NCI-H524 (cell line): ENCODE measurements around the gene ADAMTS20.

Source experiments
- DNase-seq, 2 experiments: peaks; one replicate each; lab custom pipeline; 2025; lab: John Stamatoyannopoulos, UW

Gene ADAMTS20

DNA sequence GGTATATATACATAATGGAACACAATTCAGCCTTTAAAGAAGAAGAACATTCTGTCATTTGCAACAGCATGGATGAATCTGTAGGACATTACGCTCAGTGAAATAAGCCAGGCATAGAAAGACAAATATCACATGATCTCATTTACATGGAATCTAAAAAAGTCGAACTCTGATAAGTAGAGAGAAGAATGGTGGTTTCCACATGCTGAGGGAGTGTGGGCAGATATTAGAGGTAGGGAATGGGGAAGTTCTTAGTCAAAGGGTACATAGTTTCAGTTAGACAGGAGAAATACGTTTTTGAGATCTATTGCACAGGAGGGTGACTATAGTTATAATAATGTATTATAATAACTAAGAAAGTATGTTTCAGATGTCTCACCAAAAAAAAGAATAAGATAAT, 71.4 kb downstream of the ADAMTS20 start:
- DNase-seq, result no peak

DNA sequence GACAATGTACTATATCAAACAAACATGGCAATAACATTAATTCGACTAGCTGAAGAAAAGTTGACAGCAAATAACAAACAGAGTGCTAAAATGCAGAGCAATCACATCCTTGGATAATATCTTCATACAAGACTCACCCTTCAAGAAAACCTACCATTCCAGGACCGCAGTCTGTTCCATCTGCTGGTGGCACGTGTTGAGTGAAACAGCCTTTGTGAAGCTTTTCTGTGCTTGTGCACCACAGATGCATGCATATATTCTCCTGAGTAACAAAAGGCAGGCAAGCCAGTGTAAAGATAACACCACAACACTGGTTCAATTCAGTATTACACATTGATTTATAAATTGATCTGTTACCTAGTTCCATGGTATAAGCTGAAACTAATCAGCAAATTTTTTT, 89.3 kb downstream of the ADAMTS20 start:
- no peak for DNase-seq

DNA sequence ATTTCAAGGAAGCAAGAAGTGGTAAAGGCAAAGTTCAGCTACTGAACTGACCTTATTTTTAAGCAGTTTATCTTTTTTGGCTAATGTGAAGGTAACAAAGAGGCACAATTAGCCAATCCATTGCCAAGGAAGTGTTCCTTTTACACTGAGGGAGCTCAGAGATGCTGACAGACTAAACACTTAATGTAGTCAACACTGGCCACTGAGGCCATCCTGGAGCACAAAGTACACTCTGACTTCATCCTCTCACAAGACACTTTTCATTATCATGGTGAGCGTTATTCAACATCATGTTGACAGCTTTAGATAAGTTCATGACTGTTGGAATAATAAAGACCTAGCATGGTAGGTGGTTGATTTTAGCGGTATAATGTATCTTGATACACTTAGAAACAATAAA, 89.9 kb downstream of the ADAMTS20 start:
- no peak for DNase-seq

DNA sequence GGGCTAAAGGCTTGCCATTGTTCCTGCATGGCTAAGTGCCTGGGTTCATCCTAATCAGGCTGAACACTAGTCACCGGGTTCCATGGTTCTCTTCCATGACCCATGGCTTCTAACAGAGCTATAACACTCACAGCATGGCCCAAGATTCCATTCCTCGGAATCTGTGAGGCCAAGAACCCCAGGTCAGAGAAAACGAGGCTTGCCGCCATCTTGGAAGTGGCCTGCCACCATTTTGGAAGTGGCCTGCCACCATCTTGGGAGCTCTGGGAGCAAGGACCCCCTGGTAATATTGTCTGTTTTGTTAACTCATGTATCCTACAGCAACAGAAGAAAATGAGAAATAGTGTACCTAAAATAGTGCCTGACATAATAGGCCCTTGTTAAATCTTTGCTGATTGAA, 92.7 kb downstream of the ADAMTS20 start:
- no peak for DNase-seq

DNA sequence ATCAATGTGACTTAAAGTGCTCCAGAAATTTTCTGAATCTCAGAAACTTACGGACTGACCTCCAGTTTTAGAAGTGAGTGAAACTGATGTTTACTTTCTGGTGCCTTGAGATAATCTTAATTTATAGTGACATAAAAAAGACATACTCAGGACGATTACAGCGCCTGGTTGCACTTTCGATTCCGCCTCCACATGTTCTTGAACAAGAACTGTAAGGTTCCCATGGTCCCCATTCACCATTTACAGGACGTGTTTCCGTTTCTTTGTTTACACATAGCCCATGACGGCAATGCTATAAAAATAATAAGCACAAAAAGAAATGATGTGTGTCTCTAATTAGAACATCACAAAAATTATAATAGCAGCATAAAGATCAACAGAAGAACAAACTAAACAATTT, 98.2 kb downstream of the ADAMTS20 start:
- no peak for DNase-seq

DNA sequence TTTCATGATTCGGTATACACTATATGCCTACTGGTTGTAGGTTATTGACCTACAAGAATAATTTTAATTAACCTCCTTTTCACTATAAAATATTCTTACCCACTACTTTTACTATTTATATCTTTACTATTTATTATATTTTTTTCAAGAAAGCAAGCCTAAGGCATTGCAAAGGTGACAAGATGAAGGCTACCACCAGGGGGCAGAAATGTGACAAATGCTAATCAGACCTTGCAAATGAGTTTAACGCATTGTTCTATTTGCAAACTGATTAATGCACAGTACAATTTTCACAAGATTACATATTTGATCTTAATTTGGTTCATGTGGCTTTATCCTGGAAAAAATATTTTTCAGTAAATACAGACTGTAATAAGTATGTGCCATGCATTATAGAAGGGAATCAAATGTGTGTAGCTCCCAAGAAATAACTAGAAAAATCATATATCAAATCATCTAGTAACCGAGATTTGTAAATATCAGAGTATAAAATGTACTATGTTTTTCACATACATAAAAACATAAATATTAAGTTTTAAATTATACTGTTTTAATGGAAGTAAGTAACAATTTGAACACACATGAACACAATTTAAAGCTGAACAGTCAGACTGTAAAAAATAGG, 107.0 kb downstream of the ADAMTS20 start:
- DNase-seq, result peak in 1 of 2 experiments; percentile 46

DNA sequence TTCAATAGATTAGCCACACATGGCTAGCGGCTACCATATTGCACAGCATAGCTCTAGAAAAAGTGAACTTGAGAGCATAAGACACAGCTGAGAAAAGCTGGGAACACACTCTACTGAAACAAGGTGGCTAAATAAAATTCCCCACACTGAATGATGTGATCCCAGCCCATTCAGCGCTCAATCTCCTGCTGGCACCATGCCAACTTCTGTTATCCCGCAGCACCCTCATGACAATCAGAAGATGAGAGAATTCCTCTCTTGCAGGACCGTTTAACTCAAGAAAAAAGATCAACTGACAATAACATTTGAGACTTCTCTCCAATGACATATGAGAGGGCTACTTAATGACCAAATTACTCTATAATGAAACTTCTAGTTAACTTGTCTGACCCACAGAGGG, 115.4 kb downstream of the ADAMTS20 start:
- DNase-seq, result peak in 1 of 2 experiments; percentile 4

DNA sequence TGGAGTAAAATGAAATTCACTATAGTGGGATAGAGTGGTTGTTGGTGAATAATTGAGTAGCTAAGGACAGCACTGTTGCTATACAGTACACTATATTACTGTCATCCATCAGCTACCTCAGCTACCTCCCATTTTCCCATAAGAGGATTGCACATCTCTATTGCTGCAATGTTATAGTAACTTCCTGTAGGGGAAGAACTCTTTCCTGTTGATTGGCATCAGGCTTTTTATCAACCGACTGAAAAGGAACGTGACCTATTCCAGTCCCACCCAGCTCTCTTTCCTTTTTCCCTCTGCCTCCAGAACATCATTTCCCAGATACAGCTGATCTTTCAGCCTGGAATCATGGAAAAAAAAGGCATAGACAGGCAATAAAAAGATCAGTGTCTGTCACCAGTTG, 117.4 kb downstream of the ADAMTS20 start:
- DNase-seq, result no peak

DNA sequence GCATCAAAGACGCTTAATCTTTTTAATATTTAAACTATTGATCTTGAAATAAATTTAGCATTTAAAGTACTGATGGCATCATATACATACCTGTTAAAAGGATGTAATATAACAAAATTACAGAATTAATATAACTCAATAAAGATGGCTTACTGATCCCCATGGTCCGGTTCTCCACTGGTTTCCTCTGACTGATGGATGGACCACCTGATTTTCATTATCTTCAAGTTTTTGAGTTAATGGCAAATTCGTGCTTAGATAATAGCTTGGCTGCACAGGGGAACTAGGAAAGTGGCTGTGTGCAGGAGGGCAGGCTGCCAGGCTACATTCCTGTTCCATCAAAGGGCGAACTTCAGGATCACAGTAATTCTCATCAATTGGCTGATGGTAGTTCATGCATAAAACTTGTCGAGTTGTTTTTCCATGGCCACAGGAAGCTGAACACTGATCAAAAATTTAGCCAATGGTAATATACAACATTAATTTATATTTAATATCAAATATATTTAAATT, 123.9 kb downstream of the ADAMTS20 start:
- DNase-seq, result no peak

DNA sequence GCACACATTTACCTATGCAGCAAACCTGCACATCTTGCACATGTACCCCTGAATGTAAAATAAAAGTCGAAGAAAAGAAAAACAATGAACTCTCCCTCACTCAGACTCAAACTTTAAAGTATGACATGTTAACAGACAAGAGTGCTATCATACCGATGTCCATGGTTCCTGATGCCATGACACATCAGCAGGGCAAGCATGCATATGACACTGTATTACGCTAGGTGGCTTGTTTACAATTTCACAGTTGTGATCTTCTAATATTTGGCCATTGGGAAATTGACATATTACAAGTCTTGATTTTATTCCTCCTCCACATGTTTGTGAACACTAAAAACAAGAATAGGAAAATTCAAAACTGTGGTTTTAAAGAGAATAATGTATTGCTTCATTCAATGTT, 126.6 kb downstream of the ADAMTS20 start:
- DNase-seq, result no peak

DNA sequence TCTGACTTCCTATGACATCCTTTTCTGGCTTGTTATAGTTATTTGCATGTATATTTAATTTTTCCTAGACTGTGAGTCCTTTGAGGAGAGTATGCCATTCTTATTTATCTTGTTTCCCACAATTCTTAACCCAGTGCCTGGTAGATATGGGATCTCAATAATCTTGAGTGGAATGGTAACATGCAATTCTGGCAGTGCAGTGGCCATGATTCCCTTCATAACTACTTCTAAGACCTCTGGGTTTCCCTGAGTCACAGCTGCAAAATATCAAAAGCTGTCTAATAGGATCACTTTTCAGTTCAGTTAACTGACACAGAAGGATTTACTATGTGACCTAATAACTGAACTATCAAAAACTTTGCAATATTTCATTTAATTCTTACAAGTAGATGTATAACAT, 135.0 kb downstream of the ADAMTS20 start:
- no peak for DNase-seq

DNA sequence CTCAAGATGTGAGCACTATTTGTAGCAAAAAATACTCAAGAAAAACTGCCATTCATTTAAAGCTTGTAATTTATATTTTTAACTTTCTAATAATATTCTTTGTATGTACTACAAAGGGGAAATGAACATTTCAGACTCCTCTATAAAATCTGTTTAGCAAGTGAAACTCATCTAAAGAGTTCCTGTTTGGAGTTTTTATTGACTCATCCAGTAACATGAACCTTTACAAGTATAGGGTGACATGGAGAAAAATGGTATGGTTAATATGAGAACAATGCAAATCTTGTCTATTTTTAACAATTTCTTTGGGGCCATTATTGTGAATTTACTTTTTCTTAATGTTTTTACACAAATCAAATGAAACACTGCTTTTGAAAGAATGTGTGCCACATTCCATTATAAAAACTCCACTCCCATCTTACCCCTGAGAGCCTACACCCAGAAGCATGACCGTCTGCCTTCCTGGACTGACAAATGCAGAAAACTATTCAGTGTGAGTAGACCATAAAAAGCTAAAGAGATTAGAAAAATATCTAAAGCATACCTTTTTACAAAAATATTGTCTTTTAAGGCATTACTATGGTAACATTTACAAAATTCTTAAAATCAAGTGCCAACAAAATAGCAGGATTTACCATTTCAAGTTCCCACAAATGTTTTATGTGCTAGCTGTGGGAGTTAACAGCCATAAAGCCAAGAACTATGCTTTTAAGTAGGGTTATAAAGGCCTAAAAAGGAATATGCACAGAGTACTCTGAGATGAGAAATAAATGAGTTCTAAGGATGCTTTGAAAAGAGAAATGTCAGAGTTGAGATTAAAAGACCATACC, 144.0 kb downstream of the ADAMTS20 start:
- no peak for DNase-seq

DNA sequence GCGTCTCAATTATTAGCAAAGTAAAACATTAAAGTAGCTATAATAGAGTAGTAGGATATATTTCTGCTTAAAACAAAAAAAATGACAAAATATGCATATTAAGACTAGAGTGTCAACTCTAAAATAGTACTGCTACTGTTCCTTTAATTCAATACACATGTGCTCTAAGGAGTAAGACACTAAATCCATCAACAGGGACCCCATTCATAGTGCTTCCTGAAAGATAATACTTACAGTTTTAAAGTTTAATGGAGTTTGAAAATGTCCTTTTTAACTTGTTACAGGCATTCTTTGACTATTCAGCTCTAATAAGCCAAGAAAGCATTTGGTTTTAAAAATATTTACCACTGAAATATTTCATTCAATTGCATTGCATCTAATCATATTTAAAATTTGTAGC, 145.2 kb downstream of the ADAMTS20 start:
- no peak for DNase-seq

DNA sequence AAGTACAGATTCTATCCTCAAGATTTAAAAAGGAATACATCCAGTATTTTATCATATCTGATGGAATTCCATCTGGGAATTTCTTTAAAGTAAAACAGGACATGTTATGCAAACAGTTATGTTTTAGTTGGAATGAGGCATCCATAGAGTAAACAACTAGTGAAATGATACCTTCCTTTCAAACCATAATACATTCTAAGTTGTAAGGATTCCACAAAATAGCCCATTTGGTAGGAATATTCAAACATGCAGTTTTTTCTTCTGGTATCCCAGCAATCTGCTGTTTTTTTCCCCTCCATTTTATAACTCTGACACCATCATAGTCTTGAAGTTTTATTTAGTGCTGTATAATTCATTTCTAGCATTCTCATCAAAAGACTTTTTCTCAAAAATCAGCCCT, 149.6 kb downstream of the ADAMTS20 start:
- no peak for DNase-seq

DNA sequence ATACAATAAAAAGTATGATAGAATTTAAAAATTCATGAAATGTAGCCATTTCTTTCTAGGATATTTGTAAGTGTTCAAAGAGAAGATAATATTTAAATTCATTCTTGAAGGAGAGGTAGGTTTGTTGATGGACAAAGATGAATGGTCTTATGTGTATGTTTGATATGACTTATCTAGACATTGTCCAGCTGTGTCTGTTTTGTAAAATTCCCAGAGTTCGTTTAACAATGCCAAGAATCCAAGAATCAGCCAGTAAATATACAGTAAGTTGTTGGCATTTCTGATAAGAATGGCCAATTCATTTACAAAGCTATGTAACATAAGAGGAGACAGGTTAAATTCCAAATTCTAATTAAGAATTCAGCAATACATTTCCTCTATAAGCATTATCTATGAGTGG, 150.9 kb downstream of the ADAMTS20 start:
- DNase-seq, result no peak

DNA sequence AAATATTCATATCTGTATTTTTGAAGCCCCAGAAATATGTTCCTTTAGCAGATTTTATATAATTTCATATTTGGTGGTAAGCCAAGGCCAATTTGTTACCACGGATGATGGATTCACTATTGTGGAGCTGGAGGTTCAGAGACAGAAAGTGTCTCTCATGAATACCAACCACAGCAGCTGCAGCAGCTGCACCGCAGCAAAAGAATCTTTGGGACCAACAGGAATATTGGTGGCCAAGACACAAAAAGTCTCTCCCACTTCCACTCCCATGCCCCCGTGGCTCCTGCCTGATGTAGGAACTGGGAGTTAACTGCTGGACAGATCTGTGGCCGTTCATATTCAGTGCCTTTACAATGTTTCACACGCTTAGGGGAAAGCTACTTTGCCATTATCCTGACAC, 155.3 kb downstream of the ADAMTS20 start:
- DNase-seq, result no peak

DNA sequence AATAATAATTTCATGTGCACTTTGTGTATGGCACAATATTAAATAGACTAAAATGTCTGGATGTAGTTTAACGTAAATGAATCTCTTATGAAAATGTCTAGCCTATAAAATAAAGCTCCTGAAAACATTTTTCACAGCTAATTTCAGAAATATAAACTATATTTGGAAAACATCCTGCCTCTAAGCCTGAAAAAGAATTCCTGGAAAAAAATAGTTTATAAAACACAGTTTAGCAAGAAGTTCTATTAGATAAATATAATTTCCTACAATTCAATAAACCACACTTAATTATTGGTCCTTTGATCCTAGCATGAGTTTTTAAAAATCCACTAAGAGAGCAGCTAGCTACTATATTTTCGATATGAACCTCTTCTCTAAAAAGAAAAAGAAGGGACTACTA, 159.9 kb downstream of the ADAMTS20 start:
- DNase-seq, result no peak

DNA sequence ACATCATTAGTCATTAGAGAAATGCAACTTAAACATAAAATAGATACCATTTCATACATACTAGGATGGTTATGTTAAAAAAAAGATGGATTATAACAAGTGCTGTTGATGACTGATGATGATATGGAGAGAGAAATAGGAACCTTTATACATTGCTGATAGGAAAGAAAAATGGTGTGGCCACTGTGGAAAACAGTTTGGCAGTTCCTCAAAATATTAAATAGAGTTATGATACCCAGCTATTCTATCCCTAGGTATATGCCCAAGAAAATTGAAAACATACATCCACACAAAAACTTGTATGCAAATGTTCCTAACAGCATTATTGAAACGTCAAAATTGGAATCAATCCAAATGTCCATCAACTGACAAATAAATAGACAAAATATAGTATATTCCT, 170.1 kb downstream of the ADAMTS20 start:
- no peak for DNase-seq

DNA sequence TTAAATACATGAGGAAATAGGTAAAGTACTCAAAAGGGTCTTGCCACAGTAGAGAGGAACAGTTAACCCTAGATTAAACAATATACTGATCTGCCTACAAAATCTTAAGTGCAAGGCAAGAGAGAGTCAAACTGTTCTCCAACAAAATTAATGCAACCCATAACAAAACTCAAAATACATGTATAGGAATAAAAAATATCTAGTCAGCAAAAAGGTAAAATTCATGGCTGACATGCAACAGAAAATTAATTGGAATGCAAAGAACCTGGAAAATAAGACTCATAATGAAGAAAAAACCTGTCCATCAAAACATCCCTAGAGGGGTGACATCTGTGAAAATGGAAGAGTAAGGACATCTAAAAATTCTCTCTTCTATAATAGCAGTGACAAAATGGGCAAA, 173.6 kb downstream of the ADAMTS20 start:
- DNase-seq, result no peak

DNA sequence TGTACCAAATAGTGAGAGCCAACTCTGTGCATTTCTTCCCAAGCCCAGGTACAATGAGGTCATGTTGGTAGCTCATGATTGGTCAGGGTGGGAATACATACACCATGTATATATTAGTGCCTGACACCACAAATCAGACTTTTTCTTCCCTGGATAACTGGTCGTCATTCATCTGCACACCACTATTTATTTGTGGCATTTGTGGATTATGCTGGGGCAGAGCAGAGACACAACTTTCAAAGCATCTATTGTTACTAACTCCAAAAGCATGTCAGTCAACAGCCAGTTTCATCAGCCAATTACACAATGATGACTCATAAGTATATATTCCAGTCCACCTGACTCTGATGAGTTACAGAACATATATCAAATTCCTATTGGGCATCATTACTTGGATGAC, 181.7 kb downstream of the ADAMTS20 start:
- no peak for DNase-seq

DNA sequence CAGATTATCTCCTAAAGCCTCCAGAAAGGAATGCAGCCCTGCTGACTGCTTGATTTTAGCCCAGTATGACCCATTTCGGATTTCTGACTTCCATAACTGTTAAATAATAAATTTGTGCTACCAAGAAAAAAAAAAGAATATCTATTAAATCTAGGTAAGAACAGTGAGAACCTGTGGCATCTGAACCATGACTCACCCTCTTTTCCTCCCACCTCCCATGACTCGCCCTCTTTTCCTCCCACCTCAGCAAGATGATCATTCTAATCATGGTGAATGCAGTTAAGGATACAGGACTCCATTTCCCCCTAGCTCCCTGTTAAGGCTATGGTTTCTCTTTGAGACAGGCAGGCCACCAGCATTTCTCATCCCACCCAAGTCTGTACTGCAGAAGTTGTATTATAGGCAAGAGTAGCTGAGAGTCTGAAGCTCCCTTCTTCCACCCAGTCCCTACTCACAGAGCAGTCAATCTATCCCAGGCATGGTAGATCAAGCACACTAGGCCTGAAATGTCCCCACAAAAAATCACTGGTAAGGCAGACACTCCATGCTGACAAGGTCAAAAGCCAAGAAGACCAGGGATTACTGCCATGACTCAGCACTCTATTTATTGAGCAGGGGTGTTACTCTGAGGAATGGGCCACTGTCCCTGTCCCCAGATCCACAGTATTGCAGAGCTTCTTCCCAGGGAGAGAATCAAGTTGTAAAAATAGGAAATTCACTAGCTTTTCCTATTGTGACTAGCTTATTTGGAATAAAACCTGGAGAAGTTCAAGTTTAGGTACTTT, 188.9 kb downstream of the ADAMTS20 start:
- no peak for DNase-seq

DNA sequence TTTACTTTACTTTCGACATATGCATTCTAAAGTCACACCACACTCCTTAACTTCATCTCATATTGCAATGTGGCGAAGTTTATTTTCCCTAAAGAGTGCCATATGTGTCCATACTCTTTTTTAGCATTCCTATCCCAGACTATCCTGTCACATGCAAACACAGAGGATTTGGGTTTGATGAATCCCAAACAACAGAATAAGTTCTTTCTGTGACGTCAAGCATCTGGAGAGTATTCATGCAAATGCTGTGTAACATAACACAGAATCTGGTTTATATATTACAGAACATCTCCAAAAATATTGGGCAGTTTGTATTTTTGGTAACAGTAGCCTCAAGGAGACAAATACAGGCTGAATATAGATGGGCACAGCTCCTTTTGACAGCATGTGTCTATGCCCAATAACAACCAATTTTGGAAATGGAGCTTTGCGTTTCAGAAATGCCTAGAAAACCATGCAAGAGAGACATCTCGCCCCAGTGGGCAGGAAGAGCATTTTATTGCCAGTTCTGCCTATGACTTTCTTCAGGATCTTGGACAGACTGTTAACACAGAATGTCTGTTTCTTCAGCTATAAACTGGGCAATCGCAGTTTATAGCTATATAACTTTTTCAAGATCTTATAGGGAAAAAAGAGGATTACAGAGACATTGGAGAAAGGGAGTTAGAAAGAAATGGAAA, 190.8 kb downstream of the ADAMTS20 start:
- no peak for DNase-seq
